Bronchial epithelial cell (primary cell): ENCODE data around the gene RFLNA. TPM values are rescaled to one million over a fixed set of nuclear protein-coding genes. Genes with fewer than 3 reads are reported as not detected.

Experiments
- DNase-seq: peaks from one replicate; pipeline ENCODE4 v3.0.0-alpha.2; 2010; ENCODE audit warnings: low read depth
- FAIRE-seq: peaks from 2 replicates; lab custom pipeline; 2011; peaks lifted over from hg19 to GRCh38; lab: Jason Lieb, UNC
- H3K27me3 ChIP-seq: 2 replicates; pipeline ENCODE4 v1.5.1; 2011; ENCODE audit warnings: low read length; ENCODE audit not compliant: control insufficient read depth, insufficient read depth
- H3K36me3 ChIP-seq: 2 replicates; pipeline ENCODE4 v1.5.1; 2011; ENCODE audit warnings: low read length; ENCODE audit not compliant: control insufficient read depth, insufficient read depth
- H3K4me3 ChIP-seq: 2 replicates; pipeline ENCODE4 v1.5.1; 2011; ENCODE audit warnings: mild to moderate bottlenecking, low read depth, low read length, control low read depth
- total RNA-seq: library from RNA; depleted of rRNA; stranded (reverse); fragments of >200 nt; gene quantifications from 2 replicates; pipeline ENCODE4 v1.2.1, GENCODE V29; 2014
- TF ChIP-seq, protein P1 (sequence below): IDR thresholded peaks from 2 replicates; pipeline ENCODE4 v1.5.1; 2011; ENCODE audit warnings: mild to moderate bottlenecking, moderate library complexity, low read length, control low read depth, inconsistent platforms; ENCODE audit not compliant: insufficient read depth, severe bottlenecking

Gene RFLNA
- total RNA-seq, 1 donor from 2014 or later, result not detected

DNA sequence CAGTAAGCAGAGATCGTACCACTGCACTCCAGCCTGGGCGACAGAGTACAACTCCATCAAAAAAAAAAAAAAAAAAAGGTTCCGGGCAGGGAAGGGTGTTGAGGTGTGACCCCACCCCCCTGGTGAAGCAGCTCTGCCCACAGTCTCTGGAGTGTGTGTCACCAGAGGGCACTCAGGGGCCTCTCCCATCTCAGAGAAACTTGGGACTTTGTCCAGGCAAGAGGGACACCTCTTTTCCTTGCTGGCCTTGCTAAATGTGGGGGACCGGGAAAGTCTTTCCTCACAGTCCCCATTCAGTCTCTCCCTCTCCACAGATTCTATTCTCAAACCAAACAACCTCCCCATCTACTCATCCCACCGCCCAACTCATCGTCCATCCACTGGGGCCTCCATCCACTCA, 43.6 kb downstream of the RFLNA start:
- TF ChIP-seq, protein P1, sequence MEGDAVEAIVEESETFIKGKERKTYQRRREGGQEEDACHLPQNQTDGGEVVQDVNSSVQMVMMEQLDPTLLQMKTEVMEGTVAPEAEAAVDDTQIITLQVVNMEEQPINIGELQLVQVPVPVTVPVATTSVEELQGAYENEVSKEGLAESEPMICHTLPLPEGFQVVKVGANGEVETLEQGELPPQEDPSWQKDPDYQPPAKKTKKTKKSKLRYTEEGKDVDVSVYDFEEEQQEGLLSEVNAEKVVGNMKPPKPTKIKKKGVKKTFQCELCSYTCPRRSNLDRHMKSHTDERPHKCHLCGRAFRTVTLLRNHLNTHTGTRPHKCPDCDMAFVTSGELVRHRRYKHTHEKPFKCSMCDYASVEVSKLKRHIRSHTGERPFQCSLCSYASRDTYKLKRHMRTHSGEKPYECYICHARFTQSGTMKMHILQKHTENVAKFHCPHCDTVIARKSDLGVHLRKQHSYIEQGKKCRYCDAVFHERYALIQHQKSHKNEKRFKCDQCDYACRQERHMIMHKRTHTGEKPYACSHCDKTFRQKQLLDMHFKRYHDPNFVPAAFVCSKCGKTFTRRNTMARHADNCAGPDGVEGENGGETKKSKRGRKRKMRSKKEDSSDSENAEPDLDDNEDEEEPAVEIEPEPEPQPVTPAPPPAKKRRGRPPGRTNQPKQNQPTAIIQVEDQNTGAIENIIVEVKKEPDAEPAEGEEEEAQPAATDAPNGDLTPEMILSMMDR, result no peak
- no peak for FAIRE-seq
- Histone ChIP-seq H3K4me3 (no peak overlapping the region), H3K27me3 (no peaks in the 10 kb centered on the region), H3K36me3 (peaks cover 22% of the 10 kb centered on the region)
- no peak for DNase-seq

DNA sequence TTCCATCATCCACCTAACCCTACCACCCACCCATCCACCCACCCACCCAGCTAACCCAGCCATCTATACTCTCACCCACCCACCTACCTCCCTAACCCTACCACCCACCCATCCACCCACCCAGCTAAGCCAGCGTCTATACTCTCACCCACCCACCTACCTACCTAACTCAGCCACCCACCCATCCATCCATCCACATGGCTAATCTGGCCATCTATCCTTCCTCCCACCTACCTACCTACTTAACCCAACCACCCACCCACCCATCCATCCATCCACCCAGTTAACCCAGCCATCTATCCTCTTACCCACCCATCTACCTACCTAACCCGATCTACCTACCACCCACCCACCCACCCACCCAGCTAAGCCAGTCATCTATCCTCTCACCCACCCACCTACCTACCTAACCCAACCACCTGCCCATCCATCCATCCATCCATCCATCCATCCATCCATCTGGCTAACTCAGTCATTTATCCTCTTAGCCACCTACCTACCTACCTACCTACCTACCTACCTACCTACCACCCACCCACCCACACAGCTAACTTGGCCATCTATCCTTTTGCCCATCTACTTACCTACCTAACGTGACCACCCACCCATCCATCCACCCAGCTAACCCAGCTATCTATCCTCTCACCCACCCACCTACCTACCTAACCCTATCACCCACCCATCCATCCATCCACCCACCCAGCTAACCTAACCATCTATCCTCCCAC, 44.1 kb downstream of the RFLNA start:
- Histone ChIP-seq H3K4me3 (no peak overlapping the region), H3K36me3 (peaks cover 21% of the 10 kb centered on the region), H3K27me3 (no peaks in the 10 kb centered on the region)
- no peak for DNase-seq
- no peak for FAIRE-seq
- TF ChIP-seq, protein P1, result no peak

- peaks cover 21% of the 10 kb centered on the region for H3K36me3 ChIP-seq
- TF ChIP-seq, protein P1, result no peak
- H3K27me3 ChIP-seq, result no peaks in the 10 kb centered on the region
- no peak overlapping the region for H3K4me3 ChIP-seq
- no peak for FAIRE-seq
- DNase-seq, result no peak
Measured at GRCh38 chr12:124340080-124340900, 45.4 kb downstream of the RFLNA start.

GRCh38 chr12:124341645-124342069, 46.8 kb downstream of the RFLNA start:
- no peaks in the 10 kb centered on the region for H3K27me3 ChIP-seq
- peaks cover 26% of the 10 kb centered on the region for H3K36me3 ChIP-seq
- no peak for FAIRE-seq
- DNase-seq, result no peak
- TF ChIP-seq, protein P1, result no peak
- H3K4me3 ChIP-seq, result no peak overlapping the region

DNA sequence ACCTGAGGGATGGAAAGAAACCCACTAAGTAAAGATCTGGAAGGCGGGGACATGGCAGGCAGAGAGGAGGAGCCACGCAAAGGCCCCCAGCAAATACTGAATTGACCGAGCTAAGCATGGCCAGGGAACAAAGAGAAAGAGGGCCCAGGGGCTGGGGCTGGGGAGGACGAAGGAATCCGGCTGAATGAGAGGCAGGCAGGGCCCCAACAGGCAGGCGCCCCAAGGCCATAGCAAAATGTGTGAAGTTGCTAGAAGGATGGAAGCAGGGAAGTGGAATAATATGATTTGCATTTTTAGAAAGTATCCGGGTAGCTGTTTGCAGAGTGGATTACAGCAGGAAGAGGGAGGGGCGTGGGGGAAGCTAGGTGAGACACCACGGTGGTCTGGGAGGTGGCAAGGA, 49.1 kb downstream of the RFLNA start:
- Histone ChIP-seq H3K27me3 (no peaks in the 10 kb centered on the region), H3K36me3 (peaks cover 30% of the 10 kb centered on the region), H3K4me3 (no peak overlapping the region)
- TF ChIP-seq, protein P1, result no peak
- no peak for DNase-seq
- no peak for FAIRE-seq
